Osteoblast (primary cell): ENCODE measurements around the gene C6orf163. TPM values are rescaled to one million over a fixed set of nuclear protein-coding genes. Genes with fewer than 3 reads are reported as not detected.

Experiments used
- DNase-seq: peaks from one replicate; pipeline ENCODE4 v3.0.0; 2011; ENCODE audit warnings: low spot score, mixed read lengths; ENCODE audit not compliant: insufficient read length; ENCODE audit errors: missing footprints
- H2AFZ ChIP-seq: 2 replicates; pipeline ENCODE4 v1.6.0; 2011; ENCODE audit warnings: mild to moderate bottlenecking, low read length
- H3K27ac ChIP-seq: 2 replicates; pipeline ENCODE4 v1.5.1; 2011; ENCODE audit warnings: mild to moderate bottlenecking, low read depth, low read length, moderate library complexity
- H3K27me3 ChIP-seq: 2 replicates; pipeline ENCODE4 v1.6.0; 2012; ENCODE audit warnings: mild to moderate bottlenecking, control low read depth, inconsistent platforms, low read length, moderate library complexity; ENCODE audit not compliant: insufficient read depth
- H3K36me3 ChIP-seq: 2 replicates; pipeline ENCODE4 v1.5.1; 2011; ENCODE audit warnings: mild to moderate bottlenecking, low read length, control low read depth, moderate library complexity; ENCODE audit not compliant: insufficient read depth
- H3K4me1 ChIP-seq: 2 replicates; pipeline ENCODE4 v1.5.1; 2011; ENCODE audit warnings: mild to moderate bottlenecking, low read length, control low read depth, moderate library complexity; ENCODE audit not compliant: insufficient read depth
- H3K4me2 ChIP-seq: 2 replicates; pipeline ENCODE4 v1.6.0; 2011; ENCODE audit warnings: mild to moderate bottlenecking, low read length; ENCODE audit not compliant: insufficient read depth
- H3K4me3 ChIP-seq: fragments of 200-600 bp; sonication (generic); 3 replicates; pipeline ENCODE4 v1.5.1; 2012; ENCODE audit warnings: mild to moderate bottlenecking, low read length, inconsistent platforms; ENCODE audit not compliant: insufficient read depth
- H3K79me2 ChIP-seq: 2 replicates; pipeline ENCODE4 v1.6.0; 2012; ENCODE audit warnings: mild to moderate bottlenecking, low read length, control low read depth, inconsistent platforms; ENCODE audit not compliant: insufficient read depth
- H3K9me3 ChIP-seq: 2 replicates; pipeline ENCODE4 v1.5.1; 2011; ENCODE audit warnings: low read depth, low read length, control low read depth
- H4K20me1 ChIP-seq: 2 replicates; pipeline ENCODE4 v1.6.0; 2012; ENCODE audit warnings: mild to moderate bottlenecking, low read length, control low read depth; ENCODE audit not compliant: insufficient read depth
- total RNA-seq: library from RNA; depleted of rRNA; stranded (reverse); fragments of >200 nt; gene quantifications from 2 replicates; pipeline ENCODE4 v1.2.3, GENCODE V29; 2012
- TF ChIP-seq, protein P1 (sequence below): IDR thresholded peaks from 2 replicates; pipeline ENCODE4 v1.5.1; 2011; ENCODE audit warnings: mild to moderate bottlenecking, low read depth, low read length, moderate library complexity; ENCODE audit errors: extremely low read depth

Gene C6orf163
- total RNA-seq, 1 donor, result 3.3 TPM

DNA sequence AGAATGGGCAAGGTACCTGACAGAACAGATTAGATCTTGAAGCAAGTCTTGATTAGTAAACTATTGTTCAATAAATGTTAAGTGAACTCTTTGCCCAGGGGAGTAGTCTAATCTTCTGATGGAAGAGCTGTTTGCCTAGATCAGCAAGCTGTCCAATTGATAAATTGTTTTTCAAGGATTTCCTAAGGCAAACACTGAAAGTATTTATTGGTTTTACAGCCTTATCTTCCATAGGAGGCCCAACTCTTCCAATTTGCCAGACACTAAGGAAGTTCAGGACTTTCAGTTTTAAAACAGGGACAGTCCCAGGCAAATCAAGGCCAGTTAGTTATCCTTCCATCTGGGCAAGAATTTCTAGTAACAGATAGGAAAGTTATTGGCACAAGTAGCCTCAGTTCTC, 1.8 kb upstream of the C6orf163 start:
- H3K4me1 ChIP-seq, result no peaks in the 10 kb centered on the region
- H2AFZ ChIP-seq, result no peak overlapping the region
- H3K27me3 ChIP-seq, result no peaks in the 10 kb centered on the region
- H3K27ac ChIP-seq, result no peak overlapping the region
- H3K9me3 ChIP-seq, result no peaks in the 10 kb centered on the region
- H3K4me3 ChIP-seq, result no peak overlapping the region
- H4K20me1 ChIP-seq, result no peaks in the 10 kb centered on the region
- TF ChIP-seq, protein P1, sequence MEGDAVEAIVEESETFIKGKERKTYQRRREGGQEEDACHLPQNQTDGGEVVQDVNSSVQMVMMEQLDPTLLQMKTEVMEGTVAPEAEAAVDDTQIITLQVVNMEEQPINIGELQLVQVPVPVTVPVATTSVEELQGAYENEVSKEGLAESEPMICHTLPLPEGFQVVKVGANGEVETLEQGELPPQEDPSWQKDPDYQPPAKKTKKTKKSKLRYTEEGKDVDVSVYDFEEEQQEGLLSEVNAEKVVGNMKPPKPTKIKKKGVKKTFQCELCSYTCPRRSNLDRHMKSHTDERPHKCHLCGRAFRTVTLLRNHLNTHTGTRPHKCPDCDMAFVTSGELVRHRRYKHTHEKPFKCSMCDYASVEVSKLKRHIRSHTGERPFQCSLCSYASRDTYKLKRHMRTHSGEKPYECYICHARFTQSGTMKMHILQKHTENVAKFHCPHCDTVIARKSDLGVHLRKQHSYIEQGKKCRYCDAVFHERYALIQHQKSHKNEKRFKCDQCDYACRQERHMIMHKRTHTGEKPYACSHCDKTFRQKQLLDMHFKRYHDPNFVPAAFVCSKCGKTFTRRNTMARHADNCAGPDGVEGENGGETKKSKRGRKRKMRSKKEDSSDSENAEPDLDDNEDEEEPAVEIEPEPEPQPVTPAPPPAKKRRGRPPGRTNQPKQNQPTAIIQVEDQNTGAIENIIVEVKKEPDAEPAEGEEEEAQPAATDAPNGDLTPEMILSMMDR, result no peak
- H3K4me2 ChIP-seq, result no peak overlapping the region
- no peak for DNase-seq
- H3K36me3 ChIP-seq, result no peaks in the 10 kb centered on the region
- no peaks in the 10 kb centered on the region for H3K79me2 ChIP-seq

DNA sequence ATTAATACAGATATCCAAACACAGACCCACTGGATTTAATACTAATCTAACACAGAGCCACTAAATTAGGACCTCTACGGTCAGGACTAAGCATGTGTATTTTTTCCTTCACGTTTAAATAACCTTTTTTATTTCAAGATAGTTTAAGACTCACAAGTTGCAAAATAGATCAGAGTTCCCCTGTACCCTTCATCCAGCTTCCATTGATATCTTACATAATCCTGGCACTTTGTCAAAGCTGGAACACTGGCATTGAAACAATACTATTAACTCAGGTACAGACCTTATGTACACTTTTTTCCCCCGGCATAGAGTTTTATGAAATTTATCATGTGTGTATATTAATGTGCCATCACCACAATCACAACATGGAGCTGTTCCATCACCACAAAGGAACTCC, 2.1 kb downstream of the C6orf163 start:
- H4K20me1 ChIP-seq, result peaks cover 3% of the 10 kb centered on the region
- peaks cover 10% of the 10 kb centered on the region for H3K4me1 ChIP-seq
- H3K27me3 ChIP-seq, result no peaks in the 10 kb centered on the region
- no peaks in the 10 kb centered on the region for H3K9me3 ChIP-seq
- no peak overlapping the region for H3K4me2 ChIP-seq
- no peaks in the 10 kb centered on the region for H3K36me3 ChIP-seq
- no peak overlapping the region for H3K4me3 ChIP-seq
- TF ChIP-seq, protein P1, result no peak
- no peak overlapping the region for H2AFZ ChIP-seq
- H3K27ac ChIP-seq, result no peak overlapping the region
- H3K79me2 ChIP-seq, result no peaks in the 10 kb centered on the region
- no peak for DNase-seq

DNA sequence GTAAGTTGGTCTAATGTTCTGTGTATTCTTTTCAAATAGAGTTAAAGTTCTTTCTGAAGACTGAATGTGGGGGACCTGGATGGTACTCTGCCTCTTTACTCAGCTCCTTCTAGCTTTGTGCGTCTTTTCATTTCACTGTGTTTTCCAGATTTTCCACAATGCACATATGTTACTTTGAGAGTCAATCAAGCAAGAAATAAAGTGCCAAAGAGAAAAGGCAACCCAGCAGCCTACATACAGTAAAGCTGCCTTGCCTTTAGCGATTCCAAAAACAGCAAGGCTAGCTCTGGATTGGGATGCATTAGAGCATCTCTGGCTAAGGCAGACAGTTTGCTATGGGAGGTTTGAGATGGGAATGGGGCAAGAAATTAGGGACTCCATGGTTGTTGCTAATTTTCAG, 5.3 kb downstream of the C6orf163 start:
- Histone ChIP-seq H4K20me1 (peaks cover 3% of the 10 kb centered on the region), H3K79me2 (no peaks in the 10 kb centered on the region), H3K36me3 (no peaks in the 10 kb centered on the region), H2AFZ (no peak overlapping the region), H3K27me3 (no peaks in the 10 kb centered on the region), H3K4me1 (peaks cover 10% of the 10 kb centered on the region), H3K9me3 (no peaks in the 10 kb centered on the region), H3K4me2 (no peak overlapping the region), H3K4me3 (no peak overlapping the region), H3K27ac (no peak overlapping the region)
- no peak for DNase-seq
- TF ChIP-seq, protein P1, result no peak

DNA sequence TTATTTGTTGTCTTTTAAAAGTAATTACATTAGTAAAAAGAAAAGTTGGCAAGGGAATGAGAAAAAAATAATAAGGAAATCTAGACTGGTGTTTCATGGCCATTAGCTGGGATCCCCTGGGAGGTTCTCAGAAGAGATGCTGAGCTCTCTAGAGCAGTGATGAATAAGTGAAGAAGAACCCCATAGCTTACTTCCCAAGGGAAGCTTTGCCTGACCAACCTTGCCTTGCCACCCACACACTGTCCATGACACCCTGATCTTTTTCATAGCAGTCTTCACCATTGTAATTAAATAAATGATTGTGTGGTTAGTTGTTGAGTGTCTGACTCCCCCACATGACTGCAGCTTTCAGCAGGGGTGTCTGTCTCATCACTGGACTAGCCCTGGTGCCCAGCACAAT, 5.9 kb downstream of the C6orf163 start:
- Histone ChIP-seq H3K4me1 (peaks cover 10% of the 10 kb centered on the region), H3K9me3 (no peaks in the 10 kb centered on the region), H2AFZ (no peak overlapping the region), H3K4me2 (no peak overlapping the region), H4K20me1 (peaks cover 3% of the 10 kb centered on the region), H3K27me3 (no peaks in the 10 kb centered on the region), H3K36me3 (no peaks in the 10 kb centered on the region), H3K79me2 (no peaks in the 10 kb centered on the region), H3K4me3 (no peak overlapping the region), H3K27ac (no peak overlapping the region)
- DNase-seq, result peak; percentile 5
- TF ChIP-seq, protein P1, result no peak
